OCI-M1 (cell line): ENCODE measurements around the gene CNOT3.
"Not testable (repeated sequence)": the region's sequence is repeated elsewhere in the genome, so short reads cannot be mapped to it uniquely, and the experiment has no call there.

Experiments
- DNase-seq: peaks from one replicate; lab custom pipeline; 2025; lab: John Stamatoyannopoulos, UW

The CNOT3 gene

DNA sequence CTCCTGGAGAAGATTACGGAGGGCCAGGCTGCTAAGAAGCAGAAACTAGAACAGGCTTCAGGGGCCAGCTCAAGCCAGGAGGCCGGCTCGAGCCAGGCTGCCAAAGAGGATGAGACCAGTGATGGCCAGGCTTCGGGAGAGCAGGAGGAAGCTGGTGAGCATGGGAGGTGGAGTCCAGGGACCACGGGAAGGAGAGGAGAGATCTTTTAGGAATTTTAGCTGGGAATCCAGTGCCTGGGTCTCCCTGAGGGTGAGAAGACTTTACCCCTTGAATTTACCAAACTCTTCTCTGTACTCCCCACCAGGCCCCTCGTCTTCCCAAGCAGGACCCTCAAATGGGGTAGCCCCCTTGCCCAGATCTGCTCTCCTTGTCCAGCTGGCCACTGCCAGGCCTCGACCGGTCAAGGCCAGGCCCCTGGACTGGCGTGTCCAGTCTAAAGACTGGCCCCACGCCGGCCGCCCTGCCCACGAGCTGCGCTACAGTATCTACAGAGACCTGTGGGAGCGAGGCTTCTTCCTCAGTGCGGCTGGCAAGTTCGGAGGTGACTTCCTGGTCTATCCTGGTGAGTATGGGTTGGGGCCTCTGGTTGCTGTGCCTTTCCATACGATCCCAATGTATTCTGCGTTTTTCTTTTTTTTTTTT, 54.4 kb downstream of the CNOT3 start:
- DNase-seq, result no peak

DNA sequence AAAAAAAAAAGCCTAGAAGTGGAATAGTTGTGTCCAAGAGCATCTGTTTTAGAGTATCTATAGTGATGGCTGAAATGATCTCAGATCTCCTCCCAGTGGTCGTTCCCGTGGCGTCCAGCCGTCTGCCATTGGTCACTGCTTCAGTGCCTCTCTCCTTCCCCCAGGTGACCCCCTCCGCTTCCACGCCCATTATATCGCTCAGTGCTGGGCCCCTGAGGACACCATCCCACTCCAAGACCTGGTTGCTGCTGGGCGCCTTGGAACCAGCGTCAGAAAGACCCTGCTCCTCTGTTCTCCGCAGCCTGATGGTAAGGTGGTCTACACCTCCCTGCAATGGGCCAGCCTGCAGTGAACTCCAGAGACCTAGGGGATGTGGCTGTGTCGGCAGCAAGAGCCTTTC, 55.4 kb downstream of the CNOT3 start:
- no peak for DNase-seq

DNA sequence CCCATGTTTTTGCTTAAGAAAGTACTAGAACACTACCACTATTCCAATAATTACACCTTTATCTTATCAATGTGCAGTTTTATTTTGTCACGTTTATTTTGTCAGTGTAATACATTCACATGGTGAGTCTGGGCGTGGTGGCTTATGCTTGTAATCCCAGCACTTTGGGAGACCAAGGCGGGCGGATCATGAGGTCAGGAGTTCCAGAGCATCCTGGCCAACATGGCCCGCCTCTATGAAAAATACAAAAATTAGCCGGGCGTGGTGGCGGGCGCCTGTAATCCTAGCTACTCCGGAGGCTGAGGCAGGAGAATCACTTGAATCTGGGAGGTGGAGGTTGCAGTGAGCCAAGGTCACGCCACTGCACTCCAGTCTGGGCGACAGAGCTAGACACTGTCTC, 56.9 kb downstream of the CNOT3 start:
- not testable (repeated sequence) for DNase-seq

DNA sequence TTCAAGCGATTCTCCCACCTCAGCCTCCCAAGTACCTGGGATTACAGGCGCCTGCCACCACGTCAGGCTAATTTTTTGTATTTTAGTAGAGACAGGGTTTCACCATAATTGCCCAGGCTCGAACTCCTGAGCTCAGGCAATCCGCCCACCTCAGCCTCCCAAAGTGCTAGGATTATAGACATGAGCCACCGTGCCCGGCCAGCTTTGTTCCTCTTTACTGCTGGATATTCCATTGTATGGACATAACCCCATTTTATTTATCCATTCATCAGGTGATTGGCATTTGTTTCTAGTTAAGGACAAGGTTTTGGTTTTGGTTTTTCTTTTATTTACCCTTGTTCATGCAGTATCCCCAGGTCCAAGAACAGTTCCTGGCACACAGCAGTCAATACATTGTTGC, 59.0 kb downstream of the CNOT3 start:
- DNase-seq, result no peak

DNA sequence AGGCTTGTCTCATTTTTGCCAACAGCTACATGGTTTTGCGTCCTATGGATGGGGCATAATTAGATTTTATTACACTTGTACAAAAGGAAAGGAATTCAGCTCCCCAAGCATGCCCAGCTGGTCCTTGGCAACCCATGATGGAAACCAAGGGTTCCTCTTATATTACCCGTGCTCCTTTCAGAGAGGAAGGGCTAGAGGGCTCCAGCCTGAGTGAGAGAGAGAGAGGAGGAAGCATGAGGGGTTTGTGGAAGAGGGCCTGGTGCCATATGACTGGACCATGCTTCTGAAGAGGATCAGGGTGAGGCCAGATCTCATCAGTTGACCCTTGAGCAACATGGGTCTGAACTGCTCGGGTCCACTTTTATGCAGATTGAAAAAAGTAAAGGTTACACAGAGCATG, 59.6 kb downstream of the CNOT3 start:
- no peak for DNase-seq

DNA sequence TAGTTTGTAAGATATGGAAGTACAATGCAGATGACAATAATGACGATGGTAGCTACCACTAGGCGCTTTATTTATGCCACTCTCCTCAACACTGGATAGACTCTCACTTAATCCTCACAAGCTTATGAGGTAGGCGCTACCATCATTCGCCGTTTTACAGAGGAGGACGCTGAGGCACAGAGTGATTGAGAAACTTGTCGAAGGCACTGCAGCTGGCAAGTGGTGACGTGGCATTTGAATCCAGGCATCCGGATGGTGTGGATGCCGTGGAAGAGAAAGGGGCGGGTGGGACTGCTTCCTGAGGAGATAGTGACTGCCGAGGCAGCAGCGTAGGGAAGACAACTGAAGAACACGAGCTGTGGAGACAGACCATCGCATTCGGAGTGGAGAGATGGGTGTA, 61.8 kb downstream of the CNOT3 start:
- DNase-seq, result no peak

DNA sequence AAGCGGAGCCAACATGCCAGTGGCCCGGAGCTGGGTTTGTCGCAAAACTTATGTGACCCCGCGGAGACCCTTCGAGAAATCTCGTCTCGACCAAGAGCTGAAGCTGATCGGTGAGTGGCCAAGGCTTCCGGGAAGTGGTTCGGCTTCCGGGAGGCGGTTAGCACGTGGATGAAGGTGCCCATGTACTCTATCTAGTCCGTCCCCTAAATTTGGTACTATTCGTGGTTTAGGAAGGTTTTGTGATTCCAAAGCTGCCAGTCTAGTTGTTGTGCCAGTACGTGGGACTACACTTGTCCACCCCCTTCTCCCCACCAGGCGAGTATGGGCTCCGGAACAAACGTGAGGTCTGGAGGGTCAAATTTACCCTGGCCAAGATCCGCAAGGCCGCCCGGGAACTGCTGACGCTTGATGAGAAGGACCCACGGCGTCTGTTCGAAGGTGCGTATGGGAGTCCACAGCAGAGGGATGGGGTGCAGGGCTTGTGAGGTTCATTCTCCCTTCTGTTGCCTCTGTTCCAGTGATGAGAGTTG, 63.7 kb downstream of the CNOT3 start:
- no peak for DNase-seq

DNA sequence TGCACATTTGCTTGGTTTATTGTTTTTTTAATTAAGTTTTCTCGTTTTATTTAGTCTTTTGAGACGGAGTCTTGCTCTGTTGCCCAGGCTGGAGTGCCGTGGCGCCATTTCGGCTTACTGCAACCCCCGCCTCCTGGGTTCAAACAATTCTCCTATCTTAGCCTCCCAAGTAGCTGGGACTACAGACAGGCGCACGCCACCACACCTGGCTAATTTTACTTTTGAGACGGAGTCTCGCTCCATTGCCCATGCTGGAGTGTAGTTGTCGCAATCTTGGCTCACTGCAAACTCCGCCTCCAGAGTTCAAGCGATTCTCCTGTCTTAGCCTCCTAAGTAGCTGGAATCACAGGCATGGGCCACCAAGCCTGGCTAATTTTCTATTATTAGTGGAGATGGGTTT, 64.4 kb downstream of the CNOT3 start:
- DNase-seq, result no peak

DNA sequence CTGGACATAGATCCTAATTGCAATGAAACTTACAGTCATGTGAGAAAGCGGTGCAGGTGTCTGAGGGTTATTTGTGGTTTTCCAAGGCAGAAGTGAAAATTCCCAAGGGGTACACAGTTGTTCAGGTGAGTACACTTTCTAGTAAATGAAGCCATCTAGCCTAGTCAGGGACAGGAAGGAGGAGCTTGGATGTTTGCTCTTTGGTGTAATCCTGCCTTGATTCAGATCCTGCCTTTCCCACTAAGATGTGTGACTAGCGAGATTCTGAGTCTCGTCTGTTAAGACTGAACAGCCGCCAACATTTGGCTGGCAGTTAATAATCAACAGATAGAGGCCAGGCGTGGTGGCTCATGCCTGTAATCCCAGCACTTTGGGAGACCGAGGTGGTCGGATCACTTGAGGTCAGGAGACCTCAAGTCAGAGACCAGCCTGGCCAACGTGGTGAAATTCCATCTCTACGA, 65.6 kb downstream of the CNOT3 start:
- no peak for DNase-seq

DNA sequence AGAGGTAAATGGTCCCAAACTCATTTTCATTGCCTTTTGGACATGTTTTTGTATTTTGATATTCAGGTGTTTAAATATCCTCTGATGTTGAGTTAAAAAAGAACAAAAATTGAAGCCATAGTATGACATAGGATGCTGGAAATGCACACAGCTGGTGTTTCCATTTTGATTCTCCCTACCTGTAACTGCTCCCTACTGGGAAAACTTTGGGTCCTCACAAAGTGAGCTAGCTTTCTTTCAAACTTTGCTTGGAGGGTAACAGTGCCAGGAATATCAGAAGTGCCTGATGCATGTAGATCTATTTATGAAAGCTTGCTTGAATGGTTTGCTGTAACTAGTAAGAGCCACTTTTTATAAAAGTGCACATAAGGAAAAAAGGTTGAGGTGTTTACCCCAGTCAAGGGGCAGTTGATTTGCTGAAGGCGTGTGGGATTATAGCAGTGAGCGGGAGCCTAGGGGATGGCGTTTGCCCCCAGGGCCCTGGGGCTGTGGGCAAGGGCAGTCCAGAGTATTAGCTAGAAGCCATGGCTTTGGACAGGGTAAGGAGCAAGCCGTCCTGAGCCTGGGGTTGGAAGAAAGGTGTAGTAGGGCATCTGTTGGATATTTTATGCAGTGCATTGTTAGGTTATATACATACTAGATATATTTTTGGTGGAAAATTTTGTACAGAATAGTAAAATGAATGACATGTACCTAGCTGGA, 67.4 kb downstream of the CNOT3 start:
- DNase-seq, result no peak
